ENCODE measurements around the gene TCF12.

Gene TCF12

GRCh38 chr15:57185507-57186074 is 267.1 kb downstream of the TCF12 start:
- DNase-seq = no peak

- DNase-seq = no peak
Observed at GRCh38 chr15:57189466-57189865, 271.0 kb downstream of the TCF12 start.

- DNase-seq = no peak
Observed at GRCh38 chr15:57190208-57190607, 271.8 kb downstream of the TCF12 start.

GRCh38 chr15:57193161-57193560 is 274.7 kb downstream of the TCF12 start:
- DNase-seq = no peak

GRCh38 chr15:57195326-57195725 is 276.9 kb downstream of the TCF12 start:
- no peak for DNase-seq

- DNase-seq = no peak
Observed at GRCh38 chr15:57196865-57197264, 278.4 kb downstream of the TCF12 start.

- DNase-seq = no peak
Observed at GRCh38 chr15:57198131-57198530, 279.7 kb downstream of the TCF12 start.

GRCh38 chr15:57198654-57199291 is 280.3 kb downstream of the TCF12 start:
- no peak for DNase-seq

- DNase-seq = no peak
Observed at GRCh38 chr15:57201578-57201977, 283.1 kb downstream of the TCF12 start.

GRCh38 chr15:57203906-57204305 is 285.5 kb downstream of the TCF12 start:
- DNase-seq = no peak

GRCh38 chr15:57205027-57205855 is 286.8 kb downstream of the TCF12 start:
- DNase-seq = no peak

- no peak for DNase-seq
Observed at GRCh38 chr15:57205996-57206395, 287.6 kb downstream of the TCF12 start.

- peak; percentile 33 for DNase-seq
Observed at GRCh38 chr15:57213862-57214261, 295.4 kb downstream of the TCF12 start.

GRCh38 chr15:57215326-57215725 is 296.9 kb downstream of the TCF12 start:
- no peak for DNase-seq

- no peak for DNase-seq
Observed at GRCh38 chr15:57215881-57216280, 297.4 kb downstream of the TCF12 start.

GRCh38 chr15:57216288-57216687 is 297.8 kb downstream of the TCF12 start:
- DNase-seq = no peak

- DNase-seq = no peak
Observed at GRCh38 chr15:57217778-57218598, 299.5 kb downstream of the TCF12 start.

- peak; percentile 65 for DNase-seq
Observed at GRCh38 chr15:57218826-57219576, 300.6 kb downstream of the TCF12 start.

GRCh38 chr15:57220205-57220604 is 301.8 kb downstream of the TCF12 start:
- peak; percentile 5 for DNase-seq

- DNase-seq = no peak
Observed at GRCh38 chr15:57221134-57221533, 302.7 kb downstream of the TCF12 start.

GRCh38 chr15:57223345-57223744 is 304.9 kb downstream of the TCF12 start:
- DNase-seq = no peak

GRCh38 chr15:57223887-57224286 is 305.4 kb downstream of the TCF12 start:
- no peak for DNase-seq
